ENCODE data around the gene CWC25.

CWC25 gene

DNA sequence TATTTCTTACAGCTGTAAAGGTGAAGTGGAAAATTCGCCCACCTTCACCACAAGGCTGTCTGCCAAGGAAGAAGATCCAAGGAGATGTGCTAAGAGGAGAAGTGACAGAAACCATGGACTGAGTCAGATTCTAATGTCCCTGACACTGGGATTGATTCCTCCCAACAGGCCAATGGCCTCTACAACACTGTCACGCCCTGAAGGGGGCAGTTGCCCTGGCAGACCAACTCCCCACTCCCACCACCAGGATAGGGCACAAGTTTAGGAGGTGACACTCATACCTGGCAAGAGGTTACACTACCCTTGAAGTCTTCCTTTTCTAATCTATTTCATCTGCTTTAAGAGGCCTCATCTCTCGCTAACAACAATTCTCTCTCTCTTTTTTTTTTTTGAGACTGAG lies 41.9 kb downstream of the CWC25 start:
- DNase-seq (ENCODE audit: low spot score): no peak

GRCh38 chr17:38779965-38780752 lies 45.0 kb downstream of the CWC25 start:
- no peak for DNase-seq (ENCODE audit: low spot score)

DNA sequence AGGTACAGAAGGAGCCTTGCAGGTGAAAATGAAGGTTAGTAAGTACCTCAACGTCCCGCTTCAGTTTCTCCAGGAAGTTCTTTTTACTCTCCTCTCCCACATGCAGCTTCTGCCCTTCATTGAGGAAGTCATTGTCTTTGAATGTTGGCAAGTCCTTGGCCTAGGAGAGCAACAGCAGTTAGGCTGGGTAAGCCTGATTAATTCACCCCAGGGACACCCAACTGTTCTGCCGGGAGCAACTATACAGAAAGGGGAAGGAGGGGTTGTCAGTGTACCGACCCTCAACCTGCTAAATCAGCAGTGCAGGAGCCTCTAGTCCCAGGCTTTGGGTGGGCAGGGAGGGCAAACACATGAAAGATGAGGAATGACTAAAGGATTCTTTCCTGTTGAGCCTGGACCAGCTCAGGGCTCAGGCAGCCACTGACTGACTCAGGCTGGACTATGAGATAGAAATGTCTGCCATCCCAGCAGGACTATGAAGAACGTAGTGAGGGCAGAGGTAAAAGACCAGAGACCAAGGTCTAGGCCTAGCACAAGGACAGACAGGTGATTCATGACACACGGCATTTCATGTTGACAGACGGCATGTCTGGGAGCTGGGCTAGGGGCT lies 47.4 kb downstream of the CWC25 start:
- no peak for DNase-seq (ENCODE audit: low spot score)

DNA sequence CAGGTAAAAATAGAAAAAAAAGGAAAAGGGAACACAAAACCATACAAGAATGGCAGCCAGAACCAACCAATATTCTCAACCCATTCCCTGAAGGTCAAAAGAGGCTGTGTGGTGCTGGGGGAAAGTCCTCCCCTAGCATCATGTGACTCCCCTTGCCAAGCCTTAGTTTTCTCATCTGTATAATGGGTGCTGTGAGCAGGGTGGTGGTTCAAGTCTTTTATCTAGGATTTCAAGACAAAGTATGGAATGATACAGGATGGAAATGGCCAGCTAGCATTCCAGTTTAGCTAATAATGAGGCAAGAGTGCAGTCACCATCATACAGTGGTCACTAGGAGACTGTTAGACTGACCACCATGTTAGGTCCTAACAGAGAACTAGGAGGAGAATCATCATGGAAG lies 51.9 kb downstream of the CWC25 start:
- no peak for DNase-seq (ENCODE audit: low spot score)

GRCh38 chr17:38768417-38768816 lies 56.7 kb downstream of the CWC25 start:
- DNase-seq (ENCODE audit: low spot score): no peak

- DNase-seq (ENCODE audit: low spot score): no peak
Observed at GRCh38 chr17:38766341-38766740, 58.8 kb downstream of the CWC25 start.

GRCh38 chr17:38762231-38762630 lies 62.9 kb downstream of the CWC25 start:
- no peak for DNase-seq (ENCODE audit: low spot score)

DNA sequence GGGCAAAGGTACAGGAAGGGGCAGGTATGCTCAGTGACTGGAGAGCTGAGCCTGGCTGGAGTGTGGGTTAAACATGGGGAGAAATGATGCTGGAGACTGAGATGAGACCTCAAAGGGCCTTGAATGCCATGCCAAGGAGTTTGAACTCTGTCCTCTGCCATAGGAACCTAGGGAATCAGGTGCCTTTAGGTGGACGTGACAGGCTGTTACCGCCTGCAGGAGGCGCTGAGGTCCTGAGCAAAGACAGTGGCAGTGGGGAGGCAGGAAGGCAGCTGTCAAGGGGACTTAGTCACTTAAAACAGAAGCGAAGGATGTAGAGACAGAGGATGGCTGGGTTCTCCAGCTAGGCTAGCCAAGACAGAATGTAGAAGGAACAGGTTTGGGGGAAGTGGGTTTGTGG lies 63.5 kb downstream of the CWC25 start:
- peak; percentile 61 for DNase-seq (ENCODE audit: low spot score)

GRCh38 chr17:38753071-38753506 lies 72.0 kb downstream of the CWC25 start:
- DNase-seq (ENCODE audit: low spot score): no peak

DNA sequence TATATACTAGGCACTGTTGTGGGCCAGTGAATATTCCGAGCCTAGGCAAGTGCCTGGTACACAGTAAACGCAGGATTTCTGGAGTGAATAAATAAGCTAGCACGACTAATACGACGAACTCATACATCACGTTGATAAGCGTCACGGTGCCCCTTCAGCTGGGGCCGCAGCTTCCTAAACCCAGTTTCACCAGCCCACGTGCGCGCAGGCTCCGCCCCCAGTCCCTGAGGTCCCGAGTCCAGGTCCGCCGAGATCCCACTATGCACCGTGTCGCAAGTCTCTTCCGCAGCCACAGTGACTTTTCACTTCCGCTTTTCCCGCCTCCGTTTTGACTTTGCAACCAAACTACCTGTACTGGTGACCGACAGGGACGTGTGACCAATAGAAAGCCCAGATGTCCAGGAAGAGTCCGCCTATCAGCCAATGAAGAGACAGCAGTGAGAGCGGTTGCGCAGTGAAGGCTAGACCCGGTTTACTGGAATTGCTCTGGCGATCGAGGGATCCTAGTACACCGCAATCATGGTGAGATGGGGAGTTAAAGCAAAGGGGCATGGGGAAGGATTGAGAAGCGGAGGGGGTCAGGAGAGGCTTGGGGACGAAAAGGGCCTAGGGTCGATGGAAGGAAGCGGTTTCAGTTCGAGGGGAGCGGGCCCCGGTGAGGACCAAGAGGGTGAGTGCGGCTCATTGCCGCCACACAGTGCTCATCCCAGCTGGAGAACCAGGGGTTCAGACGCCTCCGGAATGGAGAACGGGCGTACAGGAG lies 72.6 kb downstream of the CWC25 start, which contains the start of gene PSMB3:
TSS of gene PSMB3 (plus strand) at position 434 of the 763 bp plus-strand sequence. CDS start at position 520, 86 bp downstream.
- peak; percentile 100 for DNase-seq (ENCODE audit: low spot score)

- DNase-seq (ENCODE audit: low spot score): peak; percentile 90
Observed at GRCh38 chr17:38751808-38752307, 73.3 kb downstream of the CWC25 start.

DNA sequence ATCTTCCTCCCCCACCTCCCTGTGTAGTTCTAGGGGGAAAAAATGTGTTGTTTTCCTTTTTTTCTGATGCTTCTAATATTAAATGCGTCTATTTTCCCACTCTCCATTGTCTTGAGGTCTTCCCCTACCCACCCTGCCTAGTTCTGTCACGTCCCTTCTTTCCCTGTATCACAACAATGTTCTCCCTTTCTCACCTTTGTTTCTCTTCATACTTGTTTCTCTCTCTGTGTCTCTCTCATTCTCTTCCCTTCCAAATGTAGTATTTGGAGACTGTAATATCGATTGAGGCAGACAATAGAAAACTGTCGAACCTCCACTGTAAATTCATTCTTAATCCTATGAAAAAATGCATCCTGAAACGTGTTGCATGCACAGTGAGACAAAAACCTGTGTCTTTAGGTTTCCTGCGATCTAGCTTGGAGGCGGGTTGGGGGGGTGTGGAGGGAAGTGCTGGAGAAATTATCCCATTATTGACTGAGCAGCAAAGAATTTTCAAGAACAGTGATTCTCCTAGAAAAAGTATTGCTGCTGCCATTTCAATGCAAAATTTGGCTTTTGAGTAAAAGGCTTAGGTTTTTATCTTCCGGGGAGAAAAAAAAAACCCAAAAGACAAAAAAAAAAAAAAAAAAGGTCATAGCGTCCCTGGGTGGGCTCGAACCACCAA lies 73.8 kb downstream of the CWC25 start:
- peak; percentile 65 for DNase-seq (ENCODE audit: low spot score)
